Measurements from ENCODE around the gene FCAMR.

FCAMR gene

DNA sequence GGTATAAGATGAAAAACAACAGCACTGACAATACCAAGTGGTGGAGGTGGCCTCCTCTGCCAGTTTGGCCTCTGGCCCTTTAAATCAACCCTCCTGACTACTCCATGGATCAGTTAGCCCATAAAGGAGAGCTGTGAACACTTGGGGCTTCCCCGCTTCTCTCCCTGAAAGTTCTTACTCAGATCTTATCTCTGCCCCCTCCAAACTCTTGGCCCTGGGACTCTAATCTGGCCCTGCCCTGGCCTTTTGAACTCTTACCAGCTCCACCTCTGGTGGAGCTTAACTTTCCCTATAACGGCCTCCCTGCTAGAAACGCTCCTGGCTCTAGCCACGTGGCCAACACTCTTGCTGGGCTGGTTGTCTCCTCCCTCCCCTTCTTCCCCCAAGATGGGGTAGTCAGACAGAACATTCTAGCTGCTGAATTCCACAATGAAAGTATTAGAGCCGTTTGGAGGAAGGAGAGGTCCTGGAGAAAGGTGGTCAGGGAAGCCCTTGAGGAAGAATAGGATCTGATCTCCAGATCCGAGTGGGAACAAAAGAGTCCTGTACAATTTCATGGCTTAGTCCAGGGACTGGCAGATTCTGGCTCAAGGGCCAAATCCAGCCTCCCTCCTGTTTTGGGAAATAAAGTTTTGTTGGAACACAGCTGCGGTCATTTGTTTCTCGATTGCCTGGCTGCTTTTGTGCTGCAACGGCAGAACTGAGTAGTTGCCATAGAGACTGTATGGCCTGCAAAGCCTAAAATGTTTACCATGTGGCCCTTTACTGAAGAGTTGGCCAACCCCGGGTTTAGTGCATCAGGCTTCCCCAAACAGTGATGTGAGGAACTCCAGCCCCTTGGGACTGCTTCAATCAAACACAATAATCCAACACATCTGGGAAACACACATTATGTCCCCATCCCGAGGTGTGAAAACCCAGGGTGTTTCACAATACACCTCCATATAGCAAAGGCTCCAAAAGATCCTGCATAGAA lies 14.5 kb downstream of the FCAMR start:
- DNase-seq = no peak

DNA sequence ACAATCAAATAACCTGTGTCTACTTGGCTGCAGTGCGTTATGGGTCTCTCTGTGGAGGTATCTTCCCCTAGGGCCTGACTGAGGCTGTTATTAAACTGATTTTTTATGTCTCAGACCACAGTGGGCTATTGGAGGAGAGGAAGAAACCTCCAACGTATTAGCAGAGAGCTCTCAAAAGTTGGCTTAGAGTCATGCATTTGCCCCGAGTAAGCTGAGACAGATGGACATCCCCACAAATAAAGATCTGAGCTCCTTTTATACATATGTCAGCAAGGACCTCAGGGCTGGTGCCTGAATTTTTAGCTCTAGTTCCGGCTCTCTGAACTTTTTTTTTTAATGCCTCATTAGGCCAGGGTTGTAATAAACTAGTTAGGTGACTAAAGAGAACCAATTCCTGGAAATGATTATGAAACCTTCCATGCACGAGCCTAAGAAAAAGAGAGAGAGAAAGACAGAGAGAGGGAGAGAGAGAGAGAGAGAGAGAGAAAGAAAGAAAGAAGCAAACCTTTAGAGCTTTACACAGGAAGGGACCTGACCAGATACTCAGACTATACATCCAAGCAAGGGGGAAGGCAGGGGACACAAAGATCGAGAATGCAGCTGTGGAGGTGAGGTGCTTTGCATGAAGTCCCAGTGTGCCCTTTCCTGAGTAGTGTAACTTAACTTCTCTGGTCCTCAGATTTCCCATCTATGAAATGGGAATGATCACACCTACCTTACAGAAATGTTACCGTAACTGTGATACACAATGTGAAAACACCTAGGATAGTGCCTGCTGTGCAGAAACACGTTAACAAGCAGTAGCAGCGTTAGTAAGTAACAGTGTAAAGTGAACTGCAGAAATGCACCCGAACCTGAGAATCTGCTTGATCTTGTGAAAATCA lies 15.6 kb downstream of the FCAMR start:
- DNase-seq = no peak

DNA sequence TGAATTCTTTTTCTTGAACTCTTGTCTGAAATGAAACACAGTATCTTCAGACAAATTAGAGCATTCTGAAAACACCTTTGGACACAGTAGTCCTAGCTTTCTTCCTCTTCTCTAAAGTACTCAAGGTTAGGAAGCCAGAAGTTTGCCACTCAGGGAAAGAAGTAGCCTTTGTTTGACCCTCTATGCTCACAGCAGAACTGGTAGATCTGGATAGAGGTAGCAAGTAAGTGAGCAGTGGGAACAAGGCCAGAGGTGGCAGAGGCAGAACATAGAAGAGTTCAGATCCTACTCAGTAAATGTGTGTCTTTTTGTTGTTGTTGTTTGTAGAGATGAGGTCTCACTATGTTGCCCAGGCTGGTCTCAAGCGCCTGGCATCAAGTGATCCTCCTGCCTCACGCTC lies 16.6 kb downstream of the FCAMR start:
- no peak for DNase-seq

DNA sequence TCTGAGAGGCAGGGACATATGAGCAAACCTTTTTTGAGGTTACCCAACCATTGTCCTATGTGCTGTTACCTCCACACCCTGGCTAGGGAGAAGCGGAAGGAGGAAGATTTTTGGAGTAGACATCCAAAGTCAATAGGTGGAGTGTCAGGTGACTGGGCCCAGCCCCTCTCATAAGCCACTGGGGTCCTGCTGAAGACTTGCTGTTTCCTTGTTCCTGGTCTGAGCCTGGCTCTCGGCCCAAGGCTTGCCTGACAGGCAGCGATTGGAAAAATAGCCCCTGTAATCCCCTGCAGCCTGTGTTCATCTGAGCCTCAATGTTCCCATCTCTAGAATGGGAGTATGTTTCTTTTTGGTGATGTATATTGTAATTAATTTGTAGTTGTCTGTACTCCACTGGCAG lies 17.1 kb downstream of the FCAMR start:
- DNase-seq = no peak

DNA sequence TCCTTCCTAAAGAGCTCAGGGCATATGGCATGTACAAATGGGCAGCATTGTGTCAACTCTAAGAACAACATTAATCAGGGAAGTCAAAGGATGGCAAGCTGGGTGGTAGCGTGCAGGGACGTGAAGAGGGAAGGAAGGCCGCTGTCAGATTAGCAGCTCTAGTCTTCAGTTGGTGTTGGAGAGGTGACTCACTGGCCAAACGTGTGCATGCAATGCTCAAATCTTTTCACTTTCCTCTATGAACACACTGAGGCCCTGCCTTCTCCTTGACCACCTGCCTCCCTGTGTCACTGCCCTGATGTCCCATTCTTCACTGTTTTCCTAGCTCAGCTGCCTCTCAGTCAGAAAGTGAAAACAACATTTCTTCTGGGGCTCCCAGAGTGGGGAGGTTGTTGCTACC lies 18.1 kb downstream of the FCAMR start:
- no peak for DNase-seq

DNA sequence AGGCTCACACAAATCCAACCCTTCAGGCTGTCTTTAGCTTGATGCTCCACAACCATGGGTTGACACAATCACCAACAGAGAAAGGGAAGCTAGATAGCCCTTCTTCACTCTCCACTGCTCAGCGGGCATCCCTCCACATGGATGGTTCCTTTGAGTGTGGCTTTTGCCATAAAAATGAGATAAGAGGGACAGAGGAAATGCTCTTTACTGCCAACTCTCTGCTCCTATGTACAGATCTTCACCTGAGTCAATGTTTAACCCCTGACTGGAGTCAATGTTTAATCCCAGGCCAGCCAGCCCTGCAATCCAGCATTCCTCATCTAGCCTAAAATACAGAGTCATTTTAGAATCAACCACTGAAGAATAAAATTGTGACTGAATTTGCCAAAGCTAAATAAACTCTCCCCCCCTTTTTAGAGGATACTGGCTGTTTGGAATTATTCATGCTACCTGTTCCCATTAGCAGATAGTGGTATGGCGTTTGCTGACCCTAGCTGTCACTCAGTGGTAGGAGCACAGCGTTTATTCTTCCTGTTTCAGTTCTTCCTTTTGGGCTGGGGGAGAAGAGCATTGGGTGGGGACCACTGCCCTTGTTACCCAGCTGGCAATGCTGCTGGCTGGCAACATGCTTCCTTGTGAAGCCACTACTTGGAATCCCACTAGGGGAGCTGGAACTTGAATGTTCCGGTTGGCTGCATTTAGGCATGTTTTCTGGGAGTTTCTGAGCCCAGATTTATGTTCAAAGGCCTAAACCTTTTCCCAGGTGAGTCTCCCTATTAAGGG lies 18.8 kb downstream of the FCAMR start:
- DNase-seq = no peak

DNA sequence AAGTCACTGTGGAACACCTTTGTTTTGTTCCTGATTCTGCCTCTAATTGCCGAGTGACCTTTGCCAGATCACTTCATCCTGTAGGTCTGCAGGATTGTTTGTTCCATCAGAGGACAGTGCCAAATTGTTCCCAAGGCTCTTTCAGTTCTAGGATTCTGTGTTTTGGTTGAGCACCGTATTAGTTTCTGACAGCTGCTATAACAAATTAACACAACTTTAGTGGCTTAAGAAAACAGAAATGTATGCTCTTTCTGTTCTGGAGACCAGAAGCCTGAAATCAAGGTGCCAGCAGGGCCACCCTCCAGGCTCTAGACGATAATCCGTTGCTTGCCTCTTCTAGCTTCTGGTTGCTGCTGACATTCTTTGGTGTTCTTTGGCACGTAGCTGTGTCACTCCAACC lies 20.6 kb downstream of the FCAMR start:
- no peak for DNase-seq

DNA sequence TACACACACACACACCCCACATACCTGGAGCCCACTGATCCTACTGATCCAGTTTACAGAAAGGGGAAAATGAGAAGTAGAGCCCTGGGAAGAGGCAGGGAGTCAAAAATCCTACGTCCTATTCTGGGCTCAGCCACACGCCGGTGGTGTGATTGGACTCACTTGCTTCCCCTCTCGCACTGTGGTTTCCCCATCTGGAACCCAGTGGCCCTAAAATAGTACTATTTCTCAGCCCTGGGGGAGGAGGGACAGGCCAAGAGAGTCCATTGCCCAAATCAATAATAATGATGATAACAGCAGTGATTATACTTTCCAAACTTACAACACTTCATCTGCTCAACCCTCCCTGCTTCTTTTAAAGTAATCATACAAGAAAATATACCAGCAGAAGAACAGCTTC lies 21.1 kb downstream of the FCAMR start:
- DNase-seq = no peak

DNA sequence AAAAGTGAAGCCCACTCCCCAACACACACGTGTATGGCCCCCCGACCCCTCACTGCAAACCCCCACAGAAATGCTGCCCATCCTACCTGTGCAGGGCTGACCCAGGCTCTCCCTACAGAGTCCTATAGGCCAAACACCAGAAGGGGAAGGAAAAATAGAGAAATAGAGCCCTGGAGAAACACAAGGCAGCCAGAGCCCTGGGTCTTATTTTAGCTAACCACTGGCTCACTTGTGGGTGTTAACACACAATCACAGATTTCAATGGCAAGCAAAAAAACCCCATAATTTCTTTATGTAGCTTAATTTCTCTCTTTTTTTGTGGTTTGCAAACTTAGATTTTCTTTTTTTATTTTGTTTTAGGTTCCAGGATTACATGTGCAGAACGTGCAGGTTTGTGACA lies 23.0 kb downstream of the FCAMR start:
- DNase-seq = no peak

DNA sequence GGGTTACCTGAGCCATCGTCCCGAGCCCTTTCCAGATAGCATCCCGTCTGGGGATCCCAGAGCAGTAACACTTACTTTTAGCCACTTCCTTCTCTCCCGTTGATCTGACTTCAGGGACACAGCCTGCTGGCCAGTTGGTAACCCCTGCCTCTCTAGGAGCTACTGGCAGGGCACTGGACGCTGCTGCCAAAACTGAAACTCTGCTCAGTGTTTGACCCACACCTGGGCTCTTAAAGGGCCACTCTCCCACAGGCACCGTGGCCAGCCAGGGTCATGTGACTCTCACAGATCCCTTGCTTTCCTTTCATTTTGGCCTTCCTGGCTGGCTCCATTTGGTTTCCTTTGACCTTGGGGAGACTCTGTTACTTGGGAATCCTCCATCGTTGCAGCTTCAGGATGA lies 24.0 kb downstream of the FCAMR start, which contains the start of gene PIGR:
Gene PIGR (minus strand): TSS at position 206 of the 400 bp plus-strand sequence. CDS start 5,935 bp downstream, outside the sequence.
- no peak for DNase-seq

DNA sequence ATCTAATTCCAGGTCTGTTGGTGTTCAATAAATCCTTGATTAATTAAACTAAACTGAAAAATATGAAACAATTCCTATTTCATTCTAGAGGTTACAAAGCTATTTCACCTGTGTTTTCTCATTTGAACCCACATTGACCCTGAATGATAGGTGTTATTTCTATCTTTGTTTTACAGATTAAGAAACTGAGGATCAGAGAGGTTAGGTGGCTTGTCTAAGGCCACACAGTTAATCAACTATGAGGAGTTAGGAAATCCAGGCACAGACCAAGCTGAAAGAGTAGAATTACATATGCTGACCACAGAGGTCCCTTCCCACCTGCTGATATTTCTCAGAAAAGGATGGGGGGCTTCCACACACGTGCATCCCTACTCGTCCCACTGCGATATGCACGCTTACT lies 24.5 kb downstream of the FCAMR start:
- no peak for DNase-seq

DNA sequence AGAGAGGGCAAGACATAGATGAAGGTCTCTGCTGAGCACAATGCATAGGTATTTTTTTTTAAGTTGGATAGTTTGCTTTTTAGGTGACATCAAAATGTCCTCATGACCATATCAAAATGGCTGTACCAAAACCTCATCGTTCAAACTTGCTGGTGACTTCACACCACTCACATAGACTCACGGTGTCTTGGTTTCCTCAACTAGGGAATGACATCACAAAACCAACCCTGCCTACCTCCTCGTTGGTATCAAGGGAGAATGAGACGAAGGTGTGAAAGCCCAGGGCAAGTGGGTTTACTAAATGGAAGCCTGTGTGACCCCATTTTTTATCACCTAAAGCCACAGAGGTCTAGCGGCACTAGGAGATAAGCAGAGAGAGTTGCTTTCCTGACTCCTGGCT lies 25.6 kb downstream of the FCAMR start:
- no peak for DNase-seq

DNA sequence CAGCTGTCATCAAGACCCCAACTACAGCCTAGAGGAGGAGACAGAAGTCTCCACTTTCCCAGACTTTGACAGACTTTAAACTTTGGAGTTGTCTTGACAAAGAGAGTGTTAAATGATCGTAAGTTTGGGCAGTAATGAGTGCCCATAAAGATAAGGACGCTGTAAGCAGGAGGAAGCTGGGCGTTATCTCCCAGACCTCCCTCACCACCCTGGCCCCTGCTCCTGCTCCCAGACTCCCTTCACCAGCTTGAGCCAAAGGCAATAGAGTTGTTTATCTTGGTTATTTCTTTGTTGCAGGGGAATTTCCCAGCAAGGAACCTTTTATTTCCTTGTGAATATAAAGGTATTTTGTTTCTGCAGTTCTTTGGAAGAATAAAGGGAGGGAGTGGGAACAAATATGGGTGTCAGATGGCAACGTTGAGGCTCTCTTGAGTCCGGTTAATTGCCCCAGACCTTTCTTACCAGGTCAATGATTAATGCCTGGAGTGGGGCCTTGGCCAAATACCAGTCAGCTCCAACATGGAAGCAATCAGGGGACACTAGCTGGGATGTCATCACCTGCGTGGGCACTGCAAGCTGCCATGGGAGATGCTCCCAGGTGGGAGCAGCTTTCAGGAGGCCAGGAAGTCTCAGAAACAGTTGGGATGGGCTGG lies 28.4 kb downstream of the FCAMR start:
- DNase-seq = no peak

DNA sequence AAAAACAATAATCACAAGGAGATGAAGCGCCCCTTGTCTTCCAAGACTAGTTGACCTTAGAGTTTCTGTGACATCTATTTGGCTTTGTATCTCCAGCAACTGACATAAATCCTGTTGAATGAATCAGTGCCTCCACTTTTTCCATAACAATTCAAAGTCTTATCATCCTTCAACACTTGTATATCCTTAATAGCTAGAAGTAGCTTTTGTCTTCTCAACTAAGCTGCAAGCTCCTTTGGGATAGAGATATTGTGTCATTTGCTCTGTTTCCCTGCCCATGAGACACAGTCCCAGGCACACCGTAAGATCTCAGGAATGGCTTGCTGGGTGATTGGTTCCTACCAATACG lies 29.7 kb downstream of the FCAMR start:
- DNase-seq = no peak

DNA sequence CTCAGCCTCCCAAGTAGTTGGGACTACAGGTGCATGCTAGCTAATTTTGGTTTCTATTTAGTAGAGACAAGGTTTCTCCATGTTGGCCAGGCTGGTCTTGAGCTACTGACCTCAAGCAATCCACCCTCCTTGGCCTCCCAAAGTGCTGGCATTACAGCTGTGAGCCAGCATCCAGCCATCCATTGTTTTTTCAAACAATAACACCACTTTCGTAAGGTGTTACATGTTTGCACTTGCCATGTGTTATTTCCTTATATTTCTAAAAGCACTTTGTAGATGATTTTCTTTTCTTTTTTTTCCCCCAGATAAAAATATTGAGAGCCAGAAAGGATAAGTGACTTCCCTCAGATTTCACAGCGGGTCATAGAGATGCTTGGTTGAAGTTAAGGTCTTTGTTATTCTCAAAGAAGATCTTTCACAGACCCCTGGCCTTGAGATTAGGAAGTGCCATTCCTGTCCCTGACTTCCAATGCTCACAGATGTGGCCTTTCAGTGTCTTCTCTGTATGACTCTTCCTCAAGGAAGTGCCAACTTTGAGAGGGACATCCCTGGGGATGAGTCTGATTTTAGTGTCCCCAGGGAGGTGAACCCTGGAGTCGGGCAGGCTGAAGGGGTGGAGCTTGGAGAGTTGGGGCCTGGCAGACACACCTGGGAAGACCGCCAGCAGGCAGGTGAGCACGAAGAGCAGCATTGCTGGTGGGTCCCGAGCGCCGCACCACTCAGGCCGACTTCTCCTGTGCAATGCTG lies 30.2 kb downstream of the FCAMR start:
- no peak for DNase-seq

DNA sequence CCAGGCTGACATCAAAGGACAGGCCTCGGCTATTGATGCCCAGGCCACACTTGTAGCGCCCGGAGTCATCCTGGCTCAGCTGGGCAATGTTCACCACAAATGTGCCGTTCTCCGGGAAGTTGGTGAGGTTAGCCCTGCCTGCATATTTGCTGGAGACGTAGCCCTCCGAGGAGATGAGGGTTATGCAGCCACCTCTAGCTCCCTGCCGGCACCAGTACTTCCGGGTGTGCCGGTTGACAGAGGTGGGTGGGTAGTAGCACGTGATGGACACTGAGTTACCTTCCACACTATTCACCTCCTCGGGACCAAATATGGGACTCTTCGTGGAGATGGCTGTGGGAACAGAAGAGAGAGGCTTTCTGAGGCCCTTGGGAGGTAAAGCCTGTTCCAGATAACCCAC lies 31.1 kb downstream of the FCAMR start:
- DNase-seq = no peak

DNA sequence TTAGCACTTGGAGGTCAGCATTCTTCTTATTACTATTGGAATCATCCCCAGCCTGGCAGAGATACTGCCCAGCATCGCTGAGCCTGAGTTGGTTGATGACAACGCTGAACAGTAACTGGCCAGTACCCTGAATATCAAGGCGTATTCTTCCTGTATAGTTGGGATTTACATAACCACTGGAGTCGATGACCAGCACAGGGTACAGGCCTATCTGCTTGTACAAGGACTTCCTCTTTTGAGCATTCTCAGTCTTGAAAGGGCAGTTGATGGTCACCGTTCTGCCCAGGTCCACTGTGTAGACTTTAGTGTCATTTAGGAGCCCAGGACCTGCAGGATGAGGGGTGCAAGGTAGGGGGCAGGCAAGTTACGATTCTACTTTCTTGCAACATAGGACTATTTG lies 32.8 kb downstream of the FCAMR start:
- DNase-seq = no peak

DNA sequence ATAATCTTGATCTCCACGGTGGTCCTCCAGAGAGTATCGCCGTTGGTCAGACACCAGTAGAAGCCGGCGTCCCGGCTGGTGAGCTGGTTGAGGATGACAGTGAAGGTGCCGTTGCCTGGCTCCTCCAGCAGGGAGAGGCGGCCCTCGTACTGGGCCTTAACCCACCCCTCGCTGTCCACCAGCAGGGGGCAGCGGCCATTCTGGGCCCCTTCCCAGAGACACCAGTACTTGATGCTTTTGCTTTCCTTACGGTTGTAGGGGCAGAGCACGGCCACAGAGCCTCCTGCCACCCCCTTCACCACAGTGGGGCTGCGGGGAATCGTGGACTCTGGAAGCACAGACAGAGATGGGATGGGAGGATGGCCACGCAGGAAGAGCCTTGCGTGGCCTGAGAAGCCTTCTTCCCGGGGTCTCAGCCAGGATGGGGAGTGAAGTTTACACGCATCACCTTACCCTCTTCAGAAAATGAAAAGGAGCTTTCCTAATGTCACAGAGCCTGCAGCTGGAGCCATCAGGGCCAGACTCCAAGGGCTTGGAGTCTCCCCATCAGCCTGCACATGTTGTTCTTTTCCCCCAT lies 34.7 kb downstream of the FCAMR start:
- peak; percentile 46 for DNase-seq

DNA sequence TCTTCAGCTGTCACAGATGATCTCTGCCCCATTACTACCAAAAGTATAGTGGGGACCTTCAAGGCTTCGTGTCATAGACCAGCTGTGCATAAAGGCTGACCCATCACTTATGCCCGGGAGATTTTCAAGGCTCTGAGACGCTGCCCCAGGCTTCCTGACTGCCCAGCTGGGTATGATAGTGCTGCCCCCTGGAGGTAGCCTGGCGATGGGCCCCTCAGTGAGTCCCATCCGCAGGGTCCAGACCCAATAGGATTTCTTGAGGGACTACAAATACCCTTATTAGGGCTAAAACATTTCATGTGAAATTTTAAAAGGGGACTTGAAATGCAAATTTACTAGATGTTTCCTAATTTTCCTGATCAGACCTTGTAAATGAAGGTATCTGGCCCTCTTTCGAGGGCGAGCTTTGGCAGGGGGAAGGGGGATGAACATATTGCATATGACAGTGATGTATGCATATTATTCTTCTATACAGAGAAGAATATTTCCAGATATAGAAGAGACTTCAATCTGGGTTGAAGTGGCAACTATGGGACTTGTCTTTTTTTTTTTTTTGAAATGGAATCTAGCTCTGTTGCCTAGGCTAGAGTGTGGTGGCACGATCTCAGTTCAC lies 36.8 kb downstream of the FCAMR start:
- peak; percentile 77 for DNase-seq

DNA sequence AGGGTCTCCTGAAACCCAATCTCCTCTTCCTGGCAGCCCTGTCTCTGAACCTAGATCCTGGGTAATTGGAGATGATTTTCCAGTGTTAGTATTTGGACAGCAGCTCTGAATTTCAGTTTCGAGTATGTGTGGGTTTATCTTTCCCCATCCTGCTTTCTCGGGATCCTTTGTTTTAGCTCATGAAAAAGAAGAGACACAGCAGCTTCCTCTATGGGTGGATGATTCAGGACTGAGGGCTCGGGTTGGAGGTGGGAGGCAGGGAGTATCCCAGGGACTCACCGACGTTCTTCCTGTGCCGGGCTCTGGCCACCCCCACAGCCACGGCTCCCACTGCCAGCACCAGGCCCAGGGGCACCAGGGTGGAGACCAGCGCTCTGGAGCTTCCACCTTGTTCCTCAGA lies 38.1 kb downstream of the FCAMR start:
- DNase-seq = no peak

DNA sequence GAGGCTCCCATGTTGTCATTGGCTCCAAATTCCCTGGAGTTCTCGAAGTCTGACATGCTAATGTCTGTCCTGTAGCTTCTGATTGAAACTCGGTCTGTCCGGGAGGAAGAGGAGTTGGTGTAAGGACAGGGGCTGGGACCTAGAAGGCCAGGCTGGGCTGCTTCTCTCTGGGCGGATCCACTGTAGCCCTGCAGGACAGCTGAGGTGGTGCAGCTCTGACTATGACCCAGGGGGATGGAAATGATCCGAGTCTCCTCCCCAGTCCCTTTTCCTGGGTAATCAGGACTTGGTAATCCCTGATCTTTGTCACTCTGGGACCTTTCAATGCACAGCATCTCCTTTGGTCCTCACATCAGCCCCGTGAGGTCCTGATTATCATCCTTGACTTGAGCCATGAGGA lies 38.6 kb downstream of the FCAMR start:
- no peak for DNase-seq
